Inflammatory macrophage (primary cell): Measurements from ENCODE around the gene SLC36A2.
A peak's percentile ranks its signal among the peaks of the same experiment; 100 is the strongest.

Source experiments
- DNase-seq, 2 donors: peaks; one replicate each; pipeline ENCODE4 v3.0.0-alpha.2; 2020 to 2022

Gene SLC36A2

GRCh38 chr5:151281001-151281639, 66.2 kb downstream of the SLC36A2 start:
- no peak for DNase-seq

GRCh38 chr5:151280443-151280842, 66.9 kb downstream of the SLC36A2 start:
- no peak for DNase-seq

GRCh38 chr5:151278845-151279244, 68.5 kb downstream of the SLC36A2 start:
- no peak for DNase-seq

GRCh38 chr5:151275803-151276202, 71.6 kb downstream of the SLC36A2 start:
- no peak for DNase-seq

- DNase-seq, result no peak
Measured at GRCh38 chr5:151274666-151275065, 72.7 kb downstream of the SLC36A2 start.

- DNase-seq, result peak in 1 of 2 donors; percentile 65
Measured at GRCh38 chr5:151271336-151271735, 76.0 kb downstream of the SLC36A2 start.

- peak; percentile 48 to 56 for DNase-seq
Measured at GRCh38 chr5:151270599-151270998, 76.8 kb downstream of the SLC36A2 start.

GRCh38 chr5:151267491-151268260, 79.7 kb downstream of the SLC36A2 start:
- DNase-seq, result no peak
